Panc1 (cell line): Measurements from ENCODE around the gene MOB2. TPM values are rescaled to one million over a fixed set of nuclear protein-coding genes. Genes with fewer than 3 reads are reported as not detected.

Source experiments
- ATAC-seq: fragments of 200-7000 bp; cut with Tn5 transposase; 2 replicates; pipeline ENCODE4 v1.9.1; 2020; ENCODE audit warnings: mild to moderate bottlenecking, moderate library complexity
- BruUV-seq: library from RNA; stranded (reverse); fragments of 400-500 nt; replicated peaks from 2 replicates; lab custom pipeline; 2021; lab: Mats Ljungman, UMichigan
- CTCF ChIA-PET: fragments of 300-600 bp; sonication (Branson Sonifier 250); formaldehyde crosslinking; loops from one replicate; lab custom pipeline; 2022; ENCODE audit warnings: antibody characterized with exemption; lab: Charles Lee
- POLR2A ChIA-PET: fragments of 300-600 bp; sonication (Branson Sonifier 250); formaldehyde crosslinking; loops from one replicate; lab custom pipeline; 2022; ENCODE audit warnings: antibody characterized with exemption; lab: Charles Lee
- DNase-seq: peaks from one replicate; pipeline ENCODE4 v3.0.0-alpha.2; 2010; ENCODE audit warnings: low read depth, low spot score
- H3K27ac ChIP-seq: 2 replicates; pipeline ENCODE4 v1.5.1; 2011; ENCODE audit warnings: mild to moderate bottlenecking, low read length, inconsistent platforms
- H3K27me3 ChIP-seq: fragments of 200-500 bp; sonication (Bioruptor generic); 2 replicates; pipeline ENCODE4 v1.6.0; 2014; ENCODE audit warnings: low read length, inconsistent platforms; ENCODE audit not compliant: control insufficient read depth, insufficient read depth
- H3K36me3 ChIP-seq: fragments of 200-500 bp; sonication (Bioruptor generic); 2 replicates; pipeline ENCODE4 v1.5.1; 2014; ENCODE audit warnings: inconsistent platforms, mild to moderate bottlenecking, low read length, moderate library complexity; ENCODE audit not compliant: control insufficient read depth, insufficient read depth
- H3K4me1 ChIP-seq: 2 replicates; pipeline ENCODE4 v1.5.1; 2011; ENCODE audit warnings: inconsistent platforms, mild to moderate bottlenecking, low read length, moderate library complexity; ENCODE audit not compliant: control insufficient read depth, insufficient read depth
- H3K4me3 ChIP-seq, 2 experiments: 2 replicates each; pipeline ENCODE4 v1.5.1; 2011 to 2012; ENCODE audit warnings: low read depth in 2 of 2, low read length in 2 of 2, mild to moderate bottlenecking in 2 of 2, inconsistent platforms in 1 of 2, moderate library complexity in 1 of 2
- H3K9me3 ChIP-seq: fragments of 200-500 bp; sonication (Bioruptor generic); 2 replicates; pipeline ENCODE4 v1.5.1; 2014; ENCODE audit warnings: low read depth, mild to moderate bottlenecking, inconsistent platforms, low read length, moderate library complexity; ENCODE audit not compliant: control insufficient read depth, insufficient read depth
- CTCF ChIP-seq: fragments of 450-650 bp; IDR thresholded peaks from 2 replicates; pipeline ENCODE4 v1.5.1; 2017; ENCODE audit warnings: mild to moderate bottlenecking
- POLR2AphosphoS5 ChIP-seq: IDR thresholded peaks from 2 replicates; pipeline ENCODE4 v1.6.1; 2012; ENCODE audit warnings: mild to moderate bottlenecking, low read depth, low read length, moderate library complexity
- REST ChIP-seq, 2 experiments: IDR thresholded peaks; 2 replicates each; pipeline ENCODE4 v1.6.1; 2011 to 2012; ENCODE audit warnings: low read depth in 2 of 2, control low read depth in 1 of 2, low read length in 1 of 2, mild to moderate bottlenecking in 1 of 2, moderate library complexity in 1 of 2; ENCODE audit not compliant: insufficient read depth in 1 of 2
- SIN3A ChIP-seq: IDR thresholded peaks from 2 replicates; pipeline ENCODE4 v1.6.1; 2012; ENCODE audit warnings: low read depth, mild to moderate bottlenecking, low read length, moderate library complexity, borderline replicate concordance; ENCODE audit not compliant: insufficient read depth
- TCF7L2 ChIP-seq: IDR thresholded peaks from 2 replicates; pipeline ENCODE4 v1.6.1; 2011; ENCODE audit warnings: mild to moderate bottlenecking, low read depth, low read length, inconsistent platforms
- in situ Hi-C: cut with HindIII; loops from 2 replicates; pipeline ENCODE4 v1.10.0; 2016; ENCODE audit warnings: low sequenced_read_pairs, low pct_unique_long_range_greater_than_20kb
- intact Hi-C: fragments of 100-400 bp; cut with micrococcal nuclease; formaldehyde crosslinking; loops from one replicate; pipeline ENCODE4 v1.10.0; 2022; ENCODE audit not compliant: unreplicated experiment
- total RNA-seq: library from RNA; stranded (reverse); gene quantifications from one replicate; pipeline ENCODE4 v1.2.1, GENCODE V29; 2021; ENCODE audit not compliant: unreplicated experiment

The MOB2 gene
- total RNA-seq, 1 experiment from 2014 or later: 51.2 TPM

- no TSS peak for BruUV-seq
- ATAC-seq: no peak
- H3K36me3 ChIP-seq: no peaks in the 10 kb centered on the region
- H3K9me3 ChIP-seq: no peaks in the 10 kb centered on the region
- ChIA-PET POLR2A (no interaction called here), CTCF (interaction anchor here (0.5 kb wide), 1 partner anchor 30 kb away, joined by 4 read pairs; no protein-coding TSS in a partner anchor)
- DNase-seq: no peak
- no peak overlapping the region for H3K27ac ChIP-seq
- no peak for TF ChIP-seq SIN3A
- H3K4me3 ChIP-seq: no peak overlapping the region
- intact Hi-C loops (no loop called here), in situ Hi-C loops (no loop called here)
- H3K27me3 ChIP-seq: no peaks in the 10 kb centered on the region
- peaks cover 27% of the 10 kb centered on the region for H3K4me1 ChIP-seq
These were observed 2.1 kb upstream of the MOB2 start for GRCh38 chr11:1488575-1489180.

GRCh38 chr11:1487851-1488574, 1.4 kb upstream of the MOB2 start:
- no TSS peak for BruUV-seq
- Histone ChIP-seq H3K36me3 (no peaks in the 10 kb centered on the region), H3K4me1 (peaks cover 27% of the 10 kb centered on the region), H3K27ac (no peak overlapping the region), H3K27me3 (no peaks in the 10 kb centered on the region), H3K9me3 (no peaks in the 10 kb centered on the region), H3K4me3 (no peak overlapping the region)
- ChIA-PET POLR2A (no interaction called here), CTCF (no interaction called here)
- in situ Hi-C loops (no loop called here), intact Hi-C loops (no loop called here)
- ATAC-seq: peak; percentile 48; the same call in 1 of the 2 replicates
- TF ChIP-seq POLR2AphosphoS5 (no peak), SIN3A (no peak), REST (IDR thresholded peaks at IDR 0.05; ENCODE audit: insufficient read depth in 1 of 2, low read depth in 2 of 2, low read length in 1 of 2) (no peak), CTCF (no peak), TCF7L2 (no peak)
- DNase-seq: no peak
